ENCODE measurements around the gene VSIG8.

VSIG8 gene

GRCh38 chr1:159866905-159867663 lies 4.6 kb upstream of the VSIG8 start:
- TF ChIP-seq CTCF (IDR thresholded peaks at IDR 0.05; ENCODE audit: low read depth, low read length), result no peak

DNA sequence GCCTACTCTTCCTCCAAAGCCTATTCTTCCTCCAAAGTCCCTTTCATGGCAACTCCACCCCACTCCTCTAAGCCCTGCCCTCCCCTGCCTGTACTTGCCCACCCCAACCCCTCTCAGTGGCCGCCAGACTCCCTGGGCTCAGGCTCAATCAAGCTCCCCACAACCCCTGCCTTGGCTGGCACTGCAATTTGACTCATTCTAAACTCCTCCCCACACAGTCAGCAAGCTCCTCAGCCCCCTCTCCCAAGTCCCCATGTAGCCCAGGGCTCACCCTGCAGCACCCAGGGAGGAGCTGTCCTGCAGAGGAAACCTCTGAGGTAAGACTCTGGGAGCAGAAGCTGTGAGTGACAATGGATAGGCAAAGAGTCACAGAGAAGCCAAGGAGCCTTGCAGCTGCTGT lies 3.6 kb upstream of the VSIG8 start:
- no peak for TF ChIP-seq CTCF (IDR thresholded peaks at IDR 0.05; ENCODE audit: low read depth, low read length)
- no peak overlapping the region for H3K4me3 ChIP-seq (ENCODE audit: low read depth, low read length)

More at GRCh38 chr1:159866905-159867663, 4.6 kb upstream of the VSIG8 start:
- no peak overlapping the region for H3K4me3 ChIP-seq (ENCODE audit: low read depth, low read length)

DNA sequence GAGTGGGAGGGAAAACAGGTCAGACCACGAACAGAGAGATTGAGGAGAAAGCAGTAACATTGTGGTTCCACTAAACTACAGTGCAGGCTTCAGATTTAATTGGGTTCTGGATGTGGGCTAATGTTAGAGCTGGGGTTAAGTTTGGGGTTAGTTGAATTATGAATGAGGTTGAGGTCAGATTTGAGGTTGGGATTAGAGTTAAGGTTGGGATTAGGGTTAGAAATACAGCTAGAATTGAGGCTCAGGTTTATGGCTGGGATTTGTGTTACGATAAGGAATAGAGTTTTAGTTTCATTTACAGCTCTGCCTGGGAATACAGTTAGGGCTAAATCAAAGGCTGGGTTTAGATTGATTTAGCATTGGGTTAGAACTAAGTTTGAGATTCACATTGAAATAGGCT lies 1.8 kb upstream of the VSIG8 start:
- no peak for TF ChIP-seq CTCF (IDR thresholded peaks at IDR 0.05; ENCODE audit: low read depth, low read length)
- no peak overlapping the region for H3K4me3 ChIP-seq (ENCODE audit: low read depth, low read length)

- TF ChIP-seq CTCF (IDR thresholded peaks at IDR 0.05; ENCODE audit: low read depth, low read length), result no peak
Observed at GRCh38 chr1:159862031-159862430, 426 bp downstream of the VSIG8 start.

DNA sequence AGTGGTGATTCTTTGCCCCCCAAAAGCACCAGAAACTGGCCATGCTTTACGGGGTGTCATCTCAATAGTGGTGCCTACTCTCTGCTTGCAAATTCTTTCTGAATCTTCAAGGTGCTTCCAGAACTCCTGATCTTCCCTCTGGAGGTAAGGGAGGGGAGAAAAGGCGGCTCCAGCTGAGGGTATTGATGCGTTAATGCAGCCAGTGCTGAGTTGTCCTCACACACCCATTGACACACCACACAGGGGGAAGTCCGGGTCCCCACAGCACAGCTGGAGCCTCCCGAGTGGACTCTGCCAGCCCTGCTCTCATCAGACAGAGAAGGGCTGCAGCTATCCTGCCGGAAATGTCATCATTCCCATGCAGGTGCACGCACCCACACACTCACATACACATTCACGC lies 1.2 kb downstream of the VSIG8 start:
- H3K4me3 ChIP-seq (ENCODE audit: low read depth, low read length), result no peak overlapping the region
- no peak for TF ChIP-seq CTCF (IDR thresholded peaks at IDR 0.05; ENCODE audit: low read depth, low read length)

More at GRCh38 chr1:159862031-159862430, 426 bp downstream of the VSIG8 start:
- no peak overlapping the region for H3K4me3 ChIP-seq (ENCODE audit: low read depth, low read length)

- no peak for TF ChIP-seq CTCF (IDR thresholded peaks at IDR 0.05; ENCODE audit: low read depth, low read length)
- no peak overlapping the region for H3K4me3 ChIP-seq (ENCODE audit: low read depth, low read length)
Observed at GRCh38 chr1:159860456-159860855, 2.0 kb downstream of the VSIG8 start.

DNA sequence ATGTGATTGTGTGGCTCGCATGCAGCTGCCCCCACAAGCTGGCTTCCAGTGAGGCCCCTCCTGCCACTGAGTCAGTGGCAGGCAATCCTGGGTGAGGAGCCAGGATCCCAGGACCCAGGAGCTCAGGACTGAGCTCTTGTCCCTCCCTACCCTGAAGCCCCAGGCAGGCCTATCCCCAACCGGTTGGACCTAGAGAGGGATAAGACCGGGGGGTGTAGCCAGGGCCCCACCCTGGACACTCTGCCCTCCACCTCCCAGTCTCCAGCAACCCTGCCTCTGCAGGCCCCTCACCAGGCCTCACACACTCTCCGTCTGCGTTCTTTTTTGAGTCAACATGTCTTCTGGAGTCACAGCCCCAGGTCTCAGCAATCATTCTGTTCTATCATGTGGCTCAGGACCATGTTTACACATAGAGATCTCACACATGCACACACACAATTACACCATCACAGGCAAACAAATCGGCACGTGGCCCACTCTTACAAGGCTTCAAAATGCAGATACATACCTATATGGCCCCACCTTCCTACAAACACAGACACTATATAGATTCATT lies 2.6 kb downstream of the VSIG8 start:
- no peak overlapping the region for H3K4me3 ChIP-seq (ENCODE audit: low read depth, low read length)
- no peak for TF ChIP-seq CTCF (IDR thresholded peaks at IDR 0.05; ENCODE audit: low read depth, low read length)

Data from WI38 (cell line).